OCI-LY3 (cell line): Measurements from ENCODE around the gene AGER.
"Not testable (repeated sequence)": the region's sequence is repeated elsewhere in the genome, so short reads cannot be mapped to it uniquely, and the experiment has no call there.

Source experiments
- EZH2phosphoT487 ChIP-seq: fragments of 200-600 bp; shearing (Covaris generic); IDR thresholded peaks from 2 replicates; pipeline ENCODE4 v1.6.1; 2018; ENCODE audit warnings: antibody characterized with exemption, mixed run types, low read depth
- TF ChIP-seq, protein P1 (sequence below): fragments of 200-600, 300-600 bp; sonication (generic); IDR thresholded peaks from 2 replicates; pipeline ENCODE4 v1.5.1; 2014; ENCODE audit warnings: antibody characterized with exemption, low read length, low read depth

- TF ChIP-seq, protein P1, sequence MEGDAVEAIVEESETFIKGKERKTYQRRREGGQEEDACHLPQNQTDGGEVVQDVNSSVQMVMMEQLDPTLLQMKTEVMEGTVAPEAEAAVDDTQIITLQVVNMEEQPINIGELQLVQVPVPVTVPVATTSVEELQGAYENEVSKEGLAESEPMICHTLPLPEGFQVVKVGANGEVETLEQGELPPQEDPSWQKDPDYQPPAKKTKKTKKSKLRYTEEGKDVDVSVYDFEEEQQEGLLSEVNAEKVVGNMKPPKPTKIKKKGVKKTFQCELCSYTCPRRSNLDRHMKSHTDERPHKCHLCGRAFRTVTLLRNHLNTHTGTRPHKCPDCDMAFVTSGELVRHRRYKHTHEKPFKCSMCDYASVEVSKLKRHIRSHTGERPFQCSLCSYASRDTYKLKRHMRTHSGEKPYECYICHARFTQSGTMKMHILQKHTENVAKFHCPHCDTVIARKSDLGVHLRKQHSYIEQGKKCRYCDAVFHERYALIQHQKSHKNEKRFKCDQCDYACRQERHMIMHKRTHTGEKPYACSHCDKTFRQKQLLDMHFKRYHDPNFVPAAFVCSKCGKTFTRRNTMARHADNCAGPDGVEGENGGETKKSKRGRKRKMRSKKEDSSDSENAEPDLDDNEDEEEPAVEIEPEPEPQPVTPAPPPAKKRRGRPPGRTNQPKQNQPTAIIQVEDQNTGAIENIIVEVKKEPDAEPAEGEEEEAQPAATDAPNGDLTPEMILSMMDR, result not testable (repeated sequence)
- not testable (repeated sequence) for TF ChIP-seq EZH2phosphoT487
Observed at GRCh38 chr6:32185681-32186131, 1.7 kb upstream of the AGER start.
